Central memory CD8-positive, alpha-beta T cell (primary cell): ENCODE data around the gene PABPC3.

Experiments
- ATAC-seq: fragments of 150-1000 bp; cut with Tn5 transposase; replicated peaks from 2 replicates; pipeline ENCODE4 v1.10.0; 2022; ENCODE audit warnings: mild to moderate bottlenecking, moderate FRiP score, moderate number of reproducible peaks; ENCODE audit not compliant: poor library complexity, severe bottlenecking; ENCODE audit errors: extremely low read depth
- DNase-seq, 2 donors: peaks; one replicate each; pipeline ENCODE4 v3.0.0; 2021; ENCODE audit warnings: low spot score in 2 of 2
- H3K27ac Mint-ChIP-seq: one replicate; pipeline ENCODE4 v1.8.0; 2022; ENCODE audit warnings: low read depth, mild to moderate bottlenecking, moderate library complexity, mixed read lengths
- H3K27me3 Mint-ChIP-seq: one replicate; pipeline ENCODE4 v1.8.0; 2022; ENCODE audit warnings: mixed read lengths
- H3K36me3 Mint-ChIP-seq: one replicate; pipeline ENCODE4 v1.8.0; 2022; ENCODE audit warnings: mild to moderate bottlenecking, moderate library complexity, mixed read lengths; ENCODE audit not compliant: insufficient read depth
- H3K4me1 Mint-ChIP-seq: one replicate; pipeline ENCODE4 v1.8.0; 2022; ENCODE audit warnings: mixed read lengths
- H3K4me3 Mint-ChIP-seq: one replicate; pipeline ENCODE4 v1.8.0; 2022; ENCODE audit warnings: mild to moderate bottlenecking, moderate library complexity, mixed read lengths
- H3K9me3 Mint-ChIP-seq: one replicate; pipeline ENCODE4 v1.8.0; 2022; ENCODE audit warnings: mixed read lengths

PABPC3 gene

DNA sequence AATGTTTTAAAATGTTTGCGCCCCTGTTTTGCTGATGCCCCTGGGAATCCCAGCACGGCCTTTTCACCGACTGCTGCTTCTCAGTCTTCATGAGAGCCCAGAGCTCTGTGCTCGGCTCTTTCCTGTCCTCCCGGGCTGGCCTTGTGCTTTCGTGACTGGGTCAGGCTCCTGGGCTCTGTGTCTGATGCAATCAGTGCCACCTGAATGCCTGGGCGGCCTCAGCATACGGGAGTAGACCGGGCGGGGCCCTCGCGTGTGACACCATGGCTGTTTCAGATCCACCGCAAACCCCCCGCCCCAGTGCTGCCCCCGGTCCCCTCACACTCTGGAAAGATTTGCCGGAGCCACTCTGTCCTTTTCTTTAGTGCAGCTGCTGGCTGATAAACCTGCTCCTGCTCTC lies 21.4 kb downstream of the PABPC3 start:
- Mint-ChIP-seq H3K36me3 (no peaks in the 10 kb centered on the region), H3K9me3 (no peaks in the 10 kb centered on the region), H3K4me3 (no peak overlapping the region), H3K27me3 (peaks cover 76% of the 10 kb centered on the region), H3K4me1 (no peaks in the 10 kb centered on the region), H3K27ac (no peak overlapping the region)
- ATAC-seq, result no peak
- DNase-seq, result no peak

DNA sequence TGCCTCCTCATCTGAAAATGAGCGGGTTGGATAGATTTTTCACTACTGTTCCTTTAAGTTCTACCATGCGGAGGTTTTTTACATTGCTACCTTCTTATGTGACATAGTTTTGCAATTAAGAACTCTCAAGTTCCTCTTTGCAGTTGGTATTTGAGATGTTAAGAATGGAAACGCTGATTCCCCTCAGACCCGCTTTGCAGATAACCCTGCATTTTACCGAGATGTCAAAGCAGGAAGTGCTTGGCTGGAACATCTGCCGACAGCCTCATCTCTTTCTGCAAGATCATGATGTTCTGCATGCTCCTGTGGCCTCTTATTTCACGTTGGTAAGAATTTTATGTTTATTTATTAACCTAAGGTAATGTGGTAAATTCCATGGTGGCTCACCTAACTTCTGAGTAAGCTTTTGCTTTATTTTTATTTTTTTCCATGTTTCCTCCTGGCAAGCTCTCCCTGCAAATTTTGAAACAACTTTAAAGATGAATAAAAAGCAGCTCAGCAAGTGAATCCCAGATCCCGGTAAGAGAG lies 22.5 kb downstream of the PABPC3 start:
- Mint-ChIP-seq H3K4me3 (no peak overlapping the region), H3K27me3 (peaks cover 81% of the 10 kb centered on the region), H3K9me3 (no peaks in the 10 kb centered on the region), H3K27ac (no peak overlapping the region), H3K36me3 (no peaks in the 10 kb centered on the region), H3K4me1 (no peaks in the 10 kb centered on the region)
- no peak for DNase-seq
- ATAC-seq, result no peak

DNA sequence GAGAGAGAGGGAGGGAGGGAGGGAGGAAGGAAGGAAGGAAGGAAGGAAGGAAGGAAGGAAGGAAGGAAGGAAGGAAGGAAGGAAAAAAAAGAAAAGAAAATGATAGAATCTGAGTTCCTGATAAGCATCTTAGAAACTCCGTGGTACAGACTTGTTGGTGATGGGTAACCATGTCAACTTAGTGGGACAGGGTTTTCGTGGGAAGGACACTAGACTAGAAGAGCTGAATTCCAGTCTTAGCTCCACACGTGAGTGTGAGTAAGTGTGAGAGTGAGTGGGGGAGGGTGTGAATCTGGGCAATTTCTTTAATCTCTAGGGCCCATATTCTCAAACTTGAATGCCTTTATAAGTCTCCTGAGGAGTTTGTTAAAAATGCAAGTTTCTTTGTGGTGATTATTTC lies 35.0 kb downstream of the PABPC3 start:
- Mint-ChIP-seq H3K4me3 (no peak overlapping the region), H3K36me3 (no peaks in the 10 kb centered on the region), H3K4me1 (no peaks in the 10 kb centered on the region), H3K27ac (no peak overlapping the region), H3K27me3 (peaks cover 69% of the 10 kb centered on the region), H3K9me3 (peaks cover 16% of the 10 kb centered on the region)
- DNase-seq (no peak), ATAC-seq (no peak)

DNA sequence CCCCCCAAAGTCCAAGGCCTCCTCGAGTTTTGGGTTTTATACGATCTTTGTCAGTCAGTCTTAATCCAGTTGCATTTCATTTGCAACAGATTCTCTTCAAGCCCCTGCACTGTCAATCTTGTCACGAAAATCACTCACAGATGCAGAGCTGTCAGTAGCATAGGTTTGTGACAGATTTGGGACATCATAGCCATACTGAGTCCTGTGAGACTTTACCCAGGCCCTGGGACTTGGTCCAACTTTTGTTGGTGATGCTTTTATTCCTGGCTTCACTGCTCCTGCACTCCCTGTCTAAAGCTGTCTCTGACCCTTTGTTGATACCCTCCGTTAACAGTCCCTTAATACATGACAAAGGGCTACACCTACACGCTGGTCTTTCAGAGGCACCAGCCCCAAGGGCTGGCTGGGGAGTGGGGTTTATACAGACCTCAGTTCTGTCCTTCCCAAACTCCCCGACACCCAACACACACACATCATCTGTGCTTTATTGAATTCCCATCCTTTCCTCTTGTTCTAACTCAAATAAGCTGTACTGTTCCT lies 36.0 kb downstream of the PABPC3 start:
- ATAC-seq (no peak), DNase-seq (no peak)
- H3K27ac Mint-ChIP-seq, result no peak overlapping the region
- H3K4me1 Mint-ChIP-seq, result no peaks in the 10 kb centered on the region
- no peak overlapping the region for H3K4me3 Mint-ChIP-seq
- no peaks in the 10 kb centered on the region for H3K36me3 Mint-ChIP-seq
- peaks cover 10% of the 10 kb centered on the region for H3K9me3 Mint-ChIP-seq
- H3K27me3 Mint-ChIP-seq, result peaks cover 61% of the 10 kb centered on the region

DNA sequence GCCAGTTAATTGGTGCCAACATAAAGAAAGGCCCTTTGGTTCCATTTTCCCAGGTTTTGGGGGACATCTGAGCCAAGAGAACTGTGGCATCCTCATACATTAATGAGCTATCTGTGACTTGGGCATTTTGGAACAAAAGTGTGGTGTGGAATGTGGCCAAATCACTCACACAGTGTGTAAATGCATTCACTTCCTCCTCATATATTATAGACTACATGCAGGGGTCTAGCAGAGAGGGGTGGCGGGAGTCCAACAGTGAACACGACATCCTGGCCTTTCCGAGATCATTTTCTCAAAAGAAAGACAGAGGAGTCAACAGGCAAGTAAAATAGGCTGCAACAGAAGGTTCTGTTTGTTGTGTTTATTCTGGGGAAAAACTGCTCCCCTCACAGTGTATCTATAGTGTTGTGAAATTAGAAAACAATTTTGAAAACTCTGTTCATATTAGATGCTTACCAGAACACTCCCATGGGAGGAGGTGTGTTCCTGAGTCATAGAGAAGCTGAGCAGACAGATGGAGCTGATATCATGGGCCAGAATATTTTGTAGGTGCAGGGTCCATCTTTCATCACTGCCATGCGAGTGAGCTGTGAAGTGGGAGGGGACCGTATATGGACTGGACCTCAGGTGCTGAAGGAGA lies 36.9 kb downstream of the PABPC3 start:
- Mint-ChIP-seq H3K27me3 (peaks cover 67% of the 10 kb centered on the region), H3K4me1 (no peaks in the 10 kb centered on the region), H3K9me3 (peaks cover 10% of the 10 kb centered on the region), H3K36me3 (no peaks in the 10 kb centered on the region), H3K4me3 (no peak overlapping the region), H3K27ac (no peak overlapping the region)
- no peak for ATAC-seq
- DNase-seq, result no peak

DNA sequence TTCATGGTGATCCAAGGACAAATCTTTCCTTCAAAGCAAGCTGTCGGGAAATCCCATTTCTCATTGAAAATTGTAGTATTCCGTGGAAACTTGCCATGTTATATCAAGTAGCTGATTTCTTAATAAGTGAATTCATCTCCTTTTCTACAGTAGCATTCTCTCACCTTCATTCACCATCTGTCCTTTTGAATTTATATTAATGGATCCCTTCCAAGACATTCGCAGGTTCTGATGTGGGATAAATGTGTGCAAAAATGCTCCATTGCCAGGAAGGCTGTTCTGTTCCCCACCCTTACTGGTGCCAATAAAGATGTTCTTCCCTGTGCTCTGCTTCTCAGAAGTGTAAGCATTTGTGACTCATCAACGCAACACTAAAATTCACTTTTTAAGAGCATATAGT lies 40.0 kb downstream of the PABPC3 start:
- no peaks in the 10 kb centered on the region for H3K4me1 Mint-ChIP-seq
- ATAC-seq, result no peak
- peaks cover 10% of the 10 kb centered on the region for H3K9me3 Mint-ChIP-seq
- H3K27me3 Mint-ChIP-seq, result peaks cover 55% of the 10 kb centered on the region
- DNase-seq, result no peak
- no peak overlapping the region for H3K27ac Mint-ChIP-seq
- no peak overlapping the region for H3K4me3 Mint-ChIP-seq
- H3K36me3 Mint-ChIP-seq, result no peaks in the 10 kb centered on the region

DNA sequence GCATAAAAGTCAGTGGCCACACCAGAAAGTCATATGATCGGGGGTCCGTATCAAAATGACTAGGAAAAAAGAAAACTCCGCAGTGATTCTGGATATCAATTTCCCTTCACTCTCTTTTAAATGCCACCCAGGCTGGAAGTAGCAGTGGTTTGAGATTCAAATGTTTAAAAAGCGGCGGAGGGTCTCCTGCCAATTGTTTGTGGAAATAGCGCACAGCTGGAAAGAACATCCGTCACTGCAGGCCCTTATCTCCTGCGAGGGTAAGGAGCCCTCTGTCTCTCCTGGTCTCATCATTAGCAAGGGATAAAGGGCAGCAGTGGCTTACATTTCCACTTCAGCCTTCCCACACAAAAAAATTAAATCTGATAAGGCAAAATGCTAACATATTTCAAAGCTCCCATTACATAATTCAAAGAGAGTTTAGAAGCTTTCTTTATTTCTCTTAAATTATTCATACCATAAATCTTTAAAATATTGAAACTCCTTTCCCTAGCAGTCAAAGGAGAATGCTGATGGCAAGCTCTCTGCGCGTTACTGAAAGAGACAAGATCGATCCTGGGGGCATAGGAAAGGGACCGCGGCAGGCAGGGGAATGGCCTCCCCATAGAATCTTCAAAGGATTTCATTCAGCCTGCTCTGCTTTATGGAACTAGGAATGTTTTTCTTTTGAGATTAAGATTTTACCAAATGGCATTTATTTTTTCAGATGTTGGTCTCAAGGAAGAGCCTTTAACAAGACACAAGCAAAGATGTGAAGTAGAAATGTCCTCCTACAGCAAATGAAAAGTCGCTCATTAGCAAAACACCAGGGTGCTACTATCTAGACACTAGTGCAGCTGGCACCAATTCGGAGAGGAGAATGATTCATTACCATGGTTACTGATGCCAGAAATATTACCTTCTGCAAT lies 41.2 kb downstream of the PABPC3 start:
- Mint-ChIP-seq H3K27me3 (peaks cover 60% of the 10 kb centered on the region), H3K4me3 (no peak overlapping the region), H3K9me3 (peaks cover 10% of the 10 kb centered on the region), H3K36me3 (no peaks in the 10 kb centered on the region), H3K4me1 (no peaks in the 10 kb centered on the region), H3K27ac (no peak overlapping the region)
- DNase-seq, result no peak
- ATAC-seq, result no peak

DNA sequence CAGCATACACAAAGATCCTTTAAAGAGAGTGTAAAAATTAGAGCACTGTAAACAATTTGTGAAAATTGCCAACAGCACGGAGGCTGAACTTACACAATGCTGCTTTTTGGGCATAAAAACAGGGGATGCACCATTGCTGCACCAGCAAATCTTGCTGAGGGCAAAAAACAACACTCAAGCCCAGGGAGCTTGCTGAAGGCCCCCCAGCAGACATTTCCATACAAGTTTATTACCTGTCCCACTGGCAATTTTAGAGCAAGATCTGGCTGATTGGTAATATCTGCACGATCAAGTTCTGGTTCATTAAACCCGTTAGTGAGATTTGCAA lies 41.8 kb downstream of the PABPC3 start:
- ATAC-seq (no peak), DNase-seq (no peak)
- Mint-ChIP-seq H3K9me3 (peaks cover 10% of the 10 kb centered on the region), H3K27me3 (peaks cover 55% of the 10 kb centered on the region), H3K4me1 (no peaks in the 10 kb centered on the region), H3K27ac (no peak overlapping the region), H3K4me3 (no peak overlapping the region), H3K36me3 (no peaks in the 10 kb centered on the region)

DNA sequence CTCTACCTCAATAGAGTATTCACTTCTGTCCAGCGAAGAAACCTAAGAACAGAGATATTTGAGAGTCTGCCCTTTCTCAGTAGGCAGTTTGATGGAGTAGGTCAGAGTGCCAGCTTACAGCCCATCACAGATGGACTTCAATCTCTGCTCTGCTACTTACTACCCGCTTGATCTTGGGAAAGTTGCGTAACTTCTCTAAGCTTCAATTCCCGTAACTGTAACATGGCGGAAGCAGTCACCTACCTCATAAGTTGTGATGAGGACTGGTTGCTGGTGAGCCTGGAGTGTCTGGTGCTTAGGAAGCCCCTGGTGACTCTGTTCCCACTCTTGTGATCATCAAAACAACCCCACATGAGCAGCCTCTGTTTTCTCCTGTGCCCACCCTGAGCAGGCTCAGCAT lies 45.1 kb downstream of the PABPC3 start:
- no peaks in the 10 kb centered on the region for H3K4me1 Mint-ChIP-seq
- DNase-seq (no peak), ATAC-seq (no peak)
- H3K27me3 Mint-ChIP-seq, result peaks cover 32% of the 10 kb centered on the region
- H3K4me3 Mint-ChIP-seq, result no peak overlapping the region
- no peak overlapping the region for H3K27ac Mint-ChIP-seq
- H3K36me3 Mint-ChIP-seq, result no peaks in the 10 kb centered on the region
- no peaks in the 10 kb centered on the region for H3K9me3 Mint-ChIP-seq

DNA sequence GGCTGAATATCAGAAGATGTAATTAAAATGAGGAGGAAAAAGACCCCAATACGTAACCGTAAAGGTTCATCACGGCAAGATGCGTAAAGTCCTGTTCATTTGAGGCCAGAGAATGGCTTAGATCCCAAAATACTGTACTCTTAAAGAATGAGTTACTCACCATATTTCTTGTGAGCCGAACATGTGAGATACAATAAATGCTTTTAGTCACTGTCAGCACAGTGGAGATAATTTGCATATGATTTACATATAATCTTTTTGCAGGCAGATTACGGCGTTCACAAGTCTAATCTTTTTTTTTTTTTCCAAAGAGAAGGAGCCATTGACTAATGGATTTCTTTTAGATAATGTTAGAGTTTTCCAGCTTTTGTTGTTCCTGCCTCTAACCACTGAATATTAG lies 47.8 kb downstream of the PABPC3 start:
- Mint-ChIP-seq H3K27ac (no peak overlapping the region), H3K4me3 (no peak overlapping the region), H3K9me3 (no peaks in the 10 kb centered on the region), H3K36me3 (no peaks in the 10 kb centered on the region), H3K27me3 (peaks cover 21% of the 10 kb centered on the region), H3K4me1 (no peaks in the 10 kb centered on the region)
- DNase-seq (no peak), ATAC-seq (no peak)

DNA sequence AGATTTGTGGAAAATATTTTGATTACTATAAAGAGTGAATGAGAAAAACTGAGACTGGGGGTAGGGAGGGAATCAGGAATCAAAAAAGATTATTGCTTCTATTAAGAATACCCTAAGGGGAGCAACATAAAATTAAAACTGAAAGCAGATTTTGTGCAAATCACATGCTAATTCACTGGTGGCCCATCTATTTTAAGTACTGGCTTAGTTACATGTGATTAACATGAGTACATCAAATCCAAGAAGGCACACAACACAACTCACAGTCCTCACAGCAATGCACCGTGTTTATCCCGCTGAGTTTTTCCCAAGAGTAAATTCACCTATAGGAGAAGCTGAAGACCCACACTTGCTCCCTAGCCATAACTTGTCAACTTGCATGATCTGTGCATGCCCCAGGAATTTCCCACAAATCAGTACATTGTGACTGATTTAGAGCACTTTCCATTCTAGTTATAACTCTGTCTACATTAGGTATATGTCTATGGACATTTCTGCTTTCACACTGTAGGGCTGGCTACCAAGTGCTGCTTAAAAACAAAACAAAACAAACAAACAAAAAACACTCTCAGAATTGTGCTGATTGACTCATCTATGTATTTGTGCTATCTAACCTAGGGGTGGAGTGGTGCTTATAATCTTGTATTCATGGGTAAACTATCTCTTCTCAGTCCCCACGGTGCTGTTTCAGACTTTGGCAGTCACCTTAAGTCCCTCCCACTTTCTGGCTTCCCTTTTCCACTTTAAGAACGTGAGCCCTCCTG lies 51.9 kb downstream of the PABPC3 start:
- Mint-ChIP-seq H3K4me3 (no peak overlapping the region), H3K27ac (no peak overlapping the region), H3K27me3 (peaks cover 41% of the 10 kb centered on the region), H3K9me3 (no peaks in the 10 kb centered on the region), H3K36me3 (no peaks in the 10 kb centered on the region), H3K4me1 (no peaks in the 10 kb centered on the region)
- DNase-seq (no peak), ATAC-seq (no peak)

DNA sequence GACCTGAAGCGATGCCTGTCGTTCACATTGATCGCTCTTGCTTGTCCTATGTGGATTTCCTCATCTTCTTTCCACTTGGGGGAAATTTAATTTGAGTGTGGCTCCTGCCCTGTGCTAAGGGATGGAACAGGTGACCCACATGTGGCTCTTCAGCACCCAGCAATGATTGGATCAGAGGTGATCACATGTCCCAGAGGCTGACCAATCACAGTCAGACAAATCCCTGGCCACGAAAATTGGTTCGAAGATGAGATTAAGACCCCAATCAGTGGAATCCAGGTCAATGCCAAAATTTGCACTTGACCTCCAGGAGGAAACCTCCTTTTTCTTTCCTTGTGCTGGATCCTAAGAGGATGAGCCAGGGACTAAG lies 52.5 kb downstream of the PABPC3 start:
- Mint-ChIP-seq H3K36me3 (no peaks in the 10 kb centered on the region), H3K9me3 (no peaks in the 10 kb centered on the region), H3K4me1 (no peaks in the 10 kb centered on the region), H3K4me3 (no peak overlapping the region), H3K27me3 (peaks cover 45% of the 10 kb centered on the region), H3K27ac (no peak overlapping the region)
- no peak for DNase-seq
- no peak for ATAC-seq
